Coronary artery (tissue), 2 donors: ENCODE measurements around the gene FAM174B.

ENCODE experiments used
- DNase-seq: peaks from one replicate; pipeline ENCODE4 v3.0.0-alpha.2; 2017; ENCODE audit warnings: low spot score
- H3K27ac ChIP-seq, 2 donors: fragments of 200-600 bp; sonication (generic); one replicate each; pipeline ENCODE4 v1.5.1; 2016 to 2019
- H3K4me3 ChIP-seq: fragments of 200-600 bp; sonication (generic); 2 replicates; pipeline ENCODE4 v1.5.1; 2016; ENCODE audit warnings: mild to moderate bottlenecking, moderate library complexity
- CTCF ChIP-seq: fragments of 200-600 bp; sonication (generic); IDR thresholded peaks from one replicate; pipeline ENCODE4 v1.5.1; 2019; ENCODE audit warnings: antibody characterized with exemption

The FAM174B gene

GRCh38 chr15:92655178-92655995 is at the start of gene FAM174B:
Gene FAM174B, minus strand, starts transcription at chr15:92655775.
- Histone ChIP-seq H3K27ac (peak within 1 kb of the TSS; percentile 33), H3K4me3 (peak within 1 kb of the TSS; percentile 82)
- TF ChIP-seq CTCF: no peak
- DNase-seq: peak; percentile 47

DNA sequence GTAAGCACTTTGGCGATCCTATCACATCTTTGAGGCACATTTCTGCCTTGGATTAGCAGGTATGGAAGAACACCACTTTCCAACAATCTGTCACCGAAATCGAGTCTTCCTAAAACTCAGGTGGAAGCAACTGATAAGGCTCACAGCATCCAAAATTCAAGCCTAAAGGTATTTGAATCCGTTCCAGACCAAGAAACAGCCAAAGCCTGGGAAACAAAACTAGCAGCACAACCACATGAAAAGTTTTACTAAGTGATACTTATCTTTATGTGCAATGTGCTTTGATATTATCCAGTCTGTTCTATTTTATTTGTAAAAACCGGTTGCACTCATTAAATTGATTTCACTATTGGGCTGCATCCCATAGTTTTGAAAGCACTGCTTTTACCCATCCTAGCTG is 40.5 kb upstream of the FAM174B start:
- TF ChIP-seq CTCF: no peak
- no peak overlapping the region for H3K4me3 ChIP-seq
- H3K27ac ChIP-seq: no peak overlapping the region
- DNase-seq: no peak

GRCh38 chr15:92693691-92694331 is 38.2 kb upstream of the FAM174B start:
- Histone ChIP-seq H3K27ac (no peak overlapping the region), H3K4me3 (no peak overlapping the region)
- TF ChIP-seq CTCF: no peak
- DNase-seq: no peak

GRCh38 chr15:92690395-92690794 is 34.8 kb upstream of the FAM174B start:
- no peak for TF ChIP-seq CTCF
- DNase-seq: no peak
- H3K4me3 ChIP-seq: no peak overlapping the region
- H3K27ac ChIP-seq: no peak overlapping the region

GRCh38 chr15:92687746-92688145 is 32.2 kb upstream of the FAM174B start:
- H3K27ac ChIP-seq: no peak overlapping the region

DNA sequence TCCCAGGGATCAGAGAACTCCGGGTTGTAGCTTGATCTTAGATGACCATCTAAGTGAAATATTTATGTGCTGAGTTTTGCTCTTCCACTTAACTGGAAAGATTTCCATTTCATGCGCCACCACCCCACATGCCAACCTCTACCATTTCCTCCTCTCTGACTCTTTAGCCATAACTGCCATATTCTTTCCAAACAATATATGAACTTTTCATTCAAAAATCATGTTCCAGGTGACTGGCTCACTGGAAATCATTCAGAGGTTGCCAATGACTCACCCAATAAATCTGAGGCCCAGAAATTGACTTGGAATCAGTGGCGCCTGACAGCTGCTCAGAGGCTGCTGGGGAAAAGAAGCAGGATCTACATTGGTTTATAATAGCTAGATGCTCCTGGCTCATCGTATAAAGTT is 31.6 kb upstream of the FAM174B start:
- DNase-seq: no peak
- Histone ChIP-seq H3K27ac (no peak overlapping the region), H3K4me3 (no peak overlapping the region)
- no peak for TF ChIP-seq CTCF

More at GRCh38 chr15:92687746-92688145, 32.2 kb upstream of the FAM174B start:
- H3K4me3 ChIP-seq: no peak overlapping the region
- TF ChIP-seq CTCF: no peak
- DNase-seq: no peak

DNA sequence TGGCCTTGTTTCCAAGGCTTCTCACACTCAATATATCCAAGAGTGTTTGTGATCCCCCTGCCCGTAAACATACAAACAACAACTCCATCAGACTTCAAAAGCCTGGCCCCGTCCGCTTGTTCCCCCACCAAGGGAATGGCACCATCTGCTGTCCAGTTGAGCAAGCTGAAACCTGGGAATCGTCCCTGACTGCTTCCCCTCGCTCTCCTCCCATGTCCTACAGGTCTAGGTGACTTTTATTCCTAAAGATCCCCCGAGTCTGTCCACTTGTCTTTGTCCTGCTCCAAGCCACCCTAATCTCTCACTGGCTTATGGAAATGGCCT is 27.9 kb upstream of the FAM174B start:
- Histone ChIP-seq H3K27ac (no peak overlapping the region), H3K4me3 (no peak overlapping the region)
- TF ChIP-seq CTCF: peak; percentile 43
- no peak for DNase-seq
